Measurements from ENCODE around the gene DEFB124.

GRCh38 chr20:31472395-31473330 lies 2.3 kb downstream of the DEFB124 start:
- TF ChIP-seq CTCF (IDR thresholded peaks at IDR 0.05) (no peak), POLR2A (IDR thresholded peaks at IDR 0.05) (no peak)
